ENCODE data around the gene CLSTN3.

Gene CLSTN3

DNA sequence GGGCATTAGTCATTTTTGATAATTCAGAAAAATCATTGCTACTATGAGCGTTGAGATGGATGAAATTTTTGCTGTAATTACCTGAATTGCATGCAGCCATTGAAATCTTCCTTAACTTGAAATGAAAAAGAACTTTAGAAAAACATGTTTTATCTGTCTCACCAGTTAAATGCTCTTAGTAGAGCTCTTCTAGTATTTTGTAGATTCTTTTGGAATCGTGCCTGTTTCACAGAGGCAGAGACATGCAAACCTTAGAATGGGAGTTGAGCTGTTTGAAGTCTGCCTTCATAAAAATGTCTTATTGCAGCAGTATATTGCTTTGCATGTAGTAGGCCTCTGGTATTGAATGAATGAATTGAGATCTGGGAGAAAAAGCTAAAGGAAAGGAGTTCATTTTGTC, 63.5 kb downstream of the CLSTN3 start:
- no peak for DNase-seq

DNA sequence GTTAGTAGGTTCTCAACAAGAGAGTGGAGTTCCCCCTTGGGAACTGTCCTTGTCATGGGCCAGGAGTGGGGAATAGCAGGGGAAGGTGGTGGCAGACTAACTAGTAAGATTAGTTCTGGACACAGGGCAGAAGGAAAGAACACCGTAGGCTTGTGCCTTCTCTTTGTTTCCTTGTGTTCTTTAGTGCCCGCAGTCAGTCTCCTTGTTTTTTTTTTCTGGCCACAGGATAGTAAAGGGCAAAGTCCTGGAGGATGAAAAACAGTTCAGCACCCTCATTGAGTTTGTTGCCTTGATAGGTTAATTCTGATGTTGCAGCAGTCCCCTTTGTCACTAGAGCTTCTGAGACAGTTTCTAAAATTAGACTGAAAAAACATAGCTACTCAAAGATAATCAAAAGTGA, 67.7 kb downstream of the CLSTN3 start:
- no peak for DNase-seq

DNA sequence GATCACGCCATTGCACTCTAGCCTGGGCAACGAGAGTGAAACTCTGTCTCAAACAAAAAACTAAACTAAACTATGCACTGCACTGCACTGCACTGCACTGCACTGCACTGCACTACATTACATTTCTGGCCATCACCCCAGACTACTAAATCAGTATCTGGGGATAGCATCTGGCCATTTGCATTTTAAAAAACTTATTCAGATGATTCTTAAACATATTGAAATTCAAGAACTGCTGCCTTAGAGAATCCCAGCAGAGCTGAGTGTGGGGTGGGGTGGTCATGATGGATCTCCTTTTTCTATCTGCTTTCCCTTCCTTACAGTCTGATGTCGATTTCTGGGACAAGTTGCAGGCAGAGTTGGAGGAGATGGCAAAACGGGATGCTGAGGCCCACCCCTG, 72.9 kb downstream of the CLSTN3 start:
- no peak for DNase-seq

DNA sequence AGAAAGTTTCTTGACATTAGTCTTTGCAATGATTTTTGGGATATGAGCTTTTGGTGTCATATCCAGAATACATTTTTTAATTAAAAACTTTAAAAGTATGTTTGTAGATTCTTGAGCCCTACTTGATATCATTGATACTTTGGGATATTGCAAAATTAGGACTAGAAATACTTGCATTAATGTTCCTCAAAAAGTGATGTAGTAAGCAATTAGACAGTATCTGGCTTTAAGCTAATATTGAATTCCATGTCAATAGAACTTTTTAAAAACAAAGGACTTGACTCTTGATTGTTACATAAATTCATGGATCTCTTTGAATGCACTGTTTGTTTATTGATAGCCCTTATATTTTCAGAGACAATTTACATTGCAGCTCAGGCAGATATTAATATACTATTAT, 74.9 kb downstream of the CLSTN3 start:
- DNase-seq = no peak

DNA sequence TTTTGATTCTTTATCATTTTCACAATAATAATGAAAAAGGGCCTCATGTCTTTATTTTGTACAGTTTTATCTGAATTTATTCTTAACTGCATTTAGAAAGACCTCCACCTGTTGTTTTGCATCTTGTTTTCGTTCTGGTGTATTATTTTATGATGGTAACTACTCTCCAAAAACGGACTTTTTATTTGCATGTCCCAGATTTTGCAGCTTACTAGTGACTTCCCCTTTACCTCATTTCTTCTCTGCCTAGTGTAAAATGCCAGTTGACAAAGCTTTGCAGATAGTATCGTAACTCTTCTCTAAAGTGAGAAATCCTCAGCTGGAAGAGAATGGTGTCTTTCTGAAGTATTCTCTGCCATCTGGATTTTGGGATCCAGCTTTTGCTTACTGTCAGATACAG, 76.5 kb downstream of the CLSTN3 start:
- no peak for DNase-seq

DNA sequence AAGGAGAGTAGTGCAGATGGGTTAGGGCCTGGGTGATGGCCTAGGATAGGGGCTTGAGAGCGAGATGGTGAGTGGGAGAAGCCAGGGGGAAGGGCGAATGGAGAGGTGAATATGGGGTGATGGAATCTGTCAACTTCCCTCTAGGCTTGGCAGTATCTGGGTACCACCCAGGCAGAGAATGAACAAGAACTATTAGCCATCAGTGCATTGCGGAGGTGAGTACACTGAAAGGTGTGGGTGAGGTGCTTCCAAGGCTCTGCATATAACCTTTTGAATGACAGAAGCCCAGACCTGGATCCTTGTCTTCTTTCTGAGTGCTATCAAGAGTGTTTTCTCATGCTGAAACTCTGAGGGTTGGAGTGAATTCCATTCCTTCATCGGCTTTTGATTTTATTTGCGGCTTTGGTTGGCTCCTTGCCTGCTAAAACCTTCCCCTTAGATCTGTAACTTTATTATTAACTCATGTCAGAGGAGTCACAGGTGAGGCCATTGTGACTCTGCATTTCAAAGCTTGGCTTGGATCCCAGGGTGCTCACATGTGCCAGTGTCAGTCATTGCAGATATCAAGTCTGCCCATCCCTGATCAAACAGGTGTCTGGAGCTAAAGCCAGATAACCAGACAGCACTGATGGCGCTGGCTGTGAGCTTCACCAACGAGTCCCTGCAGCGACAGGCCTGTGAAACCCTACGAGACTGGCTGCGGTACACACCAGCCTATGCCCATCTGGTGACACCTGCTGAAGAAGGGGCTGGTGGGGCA, 77.9 kb downstream of the CLSTN3 start:
- DNase-seq = no peak
